ENCODE measurements around the gene NIPSNAP3A.

Gene NIPSNAP3A

GRCh38 chr9:104787306-104788015 lies 40.0 kb downstream of the NIPSNAP3A start:
- no peaks in the 10 kb centered on the region for H3K4me1 ChIP-seq (ENCODE audit: control insufficient read depth, insufficient read depth, low read length)
- no peak overlapping the region for H3K9ac ChIP-seq (ENCODE audit: low read length)
- no peaks in the 10 kb centered on the region for H3K9me3 ChIP-seq (ENCODE audit: control insufficient read depth, insufficient read depth, low read depth, low read length)
- no peak overlapping the region for H3K27ac ChIP-seq (ENCODE audit: low read depth, low read length)
- no peaks in the 10 kb centered on the region for H3K27me3 ChIP-seq (ENCODE audit: control insufficient read depth, insufficient read depth, low read length)
- H3K4me3 ChIP-seq (ENCODE audit: low read depth, low read length): no peak overlapping the region
- H3K36me3 ChIP-seq (ENCODE audit: control insufficient read depth, insufficient read depth, low read length): peaks cover 22% of the 10 kb centered on the region; the same call in 1 of the 2 replicates

DNA sequence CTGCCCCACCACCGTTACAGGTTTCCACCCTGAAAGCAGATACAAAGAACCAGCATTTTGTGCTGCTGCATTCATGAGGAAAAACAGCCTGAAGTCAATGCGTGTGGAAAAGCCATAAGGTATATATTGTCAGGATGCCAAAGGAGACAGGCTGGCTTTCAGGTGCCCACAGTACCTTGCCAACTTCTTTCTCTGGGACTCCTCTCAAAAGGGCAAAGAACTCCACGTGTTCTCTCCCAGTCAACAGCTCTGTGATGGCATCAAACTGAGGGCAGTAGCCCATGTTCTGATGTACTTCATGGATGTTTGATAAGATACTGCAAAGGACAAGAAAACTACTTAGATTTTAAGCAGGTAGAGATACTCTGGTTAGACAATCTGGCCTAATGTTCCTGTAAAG lies 40.8 kb downstream of the NIPSNAP3A start:
- Histone ChIP-seq H3K36me3 (ENCODE audit: control insufficient read depth, insufficient read depth, low read length) (peaks cover 26% of the 10 kb centered on the region; the same call in 1 of the 2 replicates), H3K4me1 (ENCODE audit: control insufficient read depth, insufficient read depth, low read length) (no peaks in the 10 kb centered on the region), H3K27me3 (ENCODE audit: control insufficient read depth, insufficient read depth, low read length) (no peaks in the 10 kb centered on the region), H3K27ac (ENCODE audit: low read depth, low read length) (no peak overlapping the region), H3K9me3 (ENCODE audit: control insufficient read depth, insufficient read depth, low read depth, low read length) (no peaks in the 10 kb centered on the region), H3K9ac (ENCODE audit: low read length) (no peak overlapping the region), H3K4me3 (ENCODE audit: low read depth, low read length) (no peak overlapping the region)

DNA sequence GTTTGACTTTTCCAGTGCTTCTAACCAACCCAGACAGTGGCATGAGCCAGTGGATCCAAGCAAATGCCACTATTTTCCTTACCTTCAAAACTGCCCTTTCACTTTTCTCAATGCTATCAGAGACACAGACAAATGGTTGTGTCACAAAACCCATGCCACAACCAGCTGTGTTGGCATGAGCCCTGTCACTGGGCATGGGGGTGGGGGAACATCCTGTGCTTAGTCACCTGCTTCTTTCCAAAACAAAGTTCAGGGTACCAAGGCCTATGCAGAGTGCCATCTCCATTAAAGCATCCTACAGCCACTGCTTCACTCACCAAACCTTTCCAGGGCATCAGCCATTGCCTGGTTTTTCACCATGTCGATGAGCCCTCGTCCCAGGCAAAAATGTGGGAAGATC lies 46.6 kb downstream of the NIPSNAP3A start:
- Histone ChIP-seq H3K36me3 (ENCODE audit: control insufficient read depth, insufficient read depth, low read length) (peaks cover 32% of the 10 kb centered on the region; the same call in 1 of the 2 replicates), H3K4me3 (ENCODE audit: low read depth, low read length) (no peak overlapping the region), H3K4me1 (ENCODE audit: control insufficient read depth, insufficient read depth, low read length) (no peaks in the 10 kb centered on the region), H3K27ac (ENCODE audit: low read depth, low read length) (no peak overlapping the region), H3K9me3 (ENCODE audit: control insufficient read depth, insufficient read depth, low read depth, low read length) (no peaks in the 10 kb centered on the region), H3K27me3 (ENCODE audit: control insufficient read depth, insufficient read depth, low read length) (no peaks in the 10 kb centered on the region), H3K9ac (ENCODE audit: low read length) (no peak overlapping the region)

GRCh38 chr9:104795082-104795481 lies 47.6 kb downstream of the NIPSNAP3A start:
- Histone ChIP-seq H3K4me1 (ENCODE audit: control insufficient read depth, insufficient read depth, low read length) (no peaks in the 10 kb centered on the region), H3K9ac (ENCODE audit: low read length) (no peak overlapping the region)

GRCh38 chr9:104795857-104796256 lies 48.4 kb downstream of the NIPSNAP3A start:
- Histone ChIP-seq H3K9me3 (ENCODE audit: control insufficient read depth, insufficient read depth, low read depth, low read length) (no peaks in the 10 kb centered on the region), H3K4me1 (ENCODE audit: control insufficient read depth, insufficient read depth, low read length) (no peaks in the 10 kb centered on the region), H3K9ac (ENCODE audit: low read length) (no peak overlapping the region), H3K36me3 (ENCODE audit: control insufficient read depth, insufficient read depth, low read length) (peaks cover 39% of the 10 kb centered on the region; the same call in 1 of the 2 replicates), H3K27me3 (ENCODE audit: control insufficient read depth, insufficient read depth, low read length) (no peaks in the 10 kb centered on the region), H3K4me3 (ENCODE audit: low read depth, low read length) (no peak overlapping the region), H3K27ac (ENCODE audit: low read depth, low read length) (no peak overlapping the region)

More at GRCh38 chr9:104795082-104795481, 47.6 kb downstream of the NIPSNAP3A start:
- Histone ChIP-seq H3K27ac (ENCODE audit: low read depth, low read length) (no peak overlapping the region), H3K9me3 (ENCODE audit: control insufficient read depth, insufficient read depth, low read depth, low read length) (no peaks in the 10 kb centered on the region), H3K4me3 (ENCODE audit: low read depth, low read length) (no peak overlapping the region), H3K27me3 (ENCODE audit: control insufficient read depth, insufficient read depth, low read length) (no peaks in the 10 kb centered on the region), H3K36me3 (ENCODE audit: control insufficient read depth, insufficient read depth, low read length) (peaks cover 32% of the 10 kb centered on the region; the same call in 1 of the 2 replicates)

- Histone ChIP-seq H3K9me3 (ENCODE audit: control insufficient read depth, insufficient read depth, low read depth, low read length) (no peaks in the 10 kb centered on the region), H3K4me1 (ENCODE audit: control insufficient read depth, insufficient read depth, low read length) (no peaks in the 10 kb centered on the region), H3K27me3 (ENCODE audit: control insufficient read depth, insufficient read depth, low read length) (no peaks in the 10 kb centered on the region), H3K36me3 (ENCODE audit: control insufficient read depth, insufficient read depth, low read length) (peaks cover 39% of the 10 kb centered on the region; the same call in 1 of the 2 replicates), H3K4me3 (ENCODE audit: low read depth, low read length) (no peak overlapping the region), H3K27ac (ENCODE audit: low read depth, low read length) (no peak overlapping the region), H3K9ac (ENCODE audit: low read length) (no peak overlapping the region)
Observed at GRCh38 chr9:104798209-104798995, 50.9 kb downstream of the NIPSNAP3A start.

GRCh38 chr9:104800068-104800785 lies 52.7 kb downstream of the NIPSNAP3A start:
- no peak overlapping the region for H3K27ac ChIP-seq (ENCODE audit: low read depth, low read length)
- H3K9ac ChIP-seq (ENCODE audit: low read length): no peak overlapping the region
- H3K4me1 ChIP-seq (ENCODE audit: control insufficient read depth, insufficient read depth, low read length): no peaks in the 10 kb centered on the region
- no peaks in the 10 kb centered on the region for H3K9me3 ChIP-seq (ENCODE audit: control insufficient read depth, insufficient read depth, low read depth, low read length)
- H3K4me3 ChIP-seq (ENCODE audit: low read depth, low read length): no peak overlapping the region
- peaks cover 36% of the 10 kb centered on the region; the same call in 1 of the 2 replicates for H3K36me3 ChIP-seq (ENCODE audit: control insufficient read depth, insufficient read depth, low read length)
- H3K27me3 ChIP-seq (ENCODE audit: control insufficient read depth, insufficient read depth, low read length): no peaks in the 10 kb centered on the region

DNA sequence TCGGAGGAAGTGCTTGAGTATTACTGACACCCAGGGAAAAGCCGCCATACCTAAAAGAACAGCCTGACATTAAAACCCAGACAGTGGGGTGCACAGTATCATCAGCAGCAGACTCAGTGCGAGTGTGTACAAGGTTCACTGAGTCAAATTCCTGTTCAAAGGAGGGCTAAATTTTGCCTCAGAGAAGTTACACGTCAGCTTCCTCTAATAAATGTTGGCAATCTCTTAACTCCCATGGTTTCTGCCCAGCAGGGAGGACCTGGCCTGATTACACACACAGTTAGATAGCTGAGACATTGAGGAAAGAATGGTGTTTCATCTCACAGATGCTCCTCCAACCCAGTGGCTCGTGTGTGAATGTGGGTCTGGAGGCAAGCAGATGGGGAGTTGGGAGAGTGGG lies 54.6 kb downstream of the NIPSNAP3A start:
- H3K36me3 ChIP-seq (ENCODE audit: control insufficient read depth, insufficient read depth, low read length): peaks cover 25% of the 10 kb centered on the region; the same call in 1 of the 2 replicates
- H3K9ac ChIP-seq (ENCODE audit: low read length): no peak overlapping the region
- H3K4me3 ChIP-seq (ENCODE audit: low read depth, low read length): no peak overlapping the region
- H3K27me3 ChIP-seq (ENCODE audit: control insufficient read depth, insufficient read depth, low read length): no peaks in the 10 kb centered on the region
- no peaks in the 10 kb centered on the region for H3K9me3 ChIP-seq (ENCODE audit: control insufficient read depth, insufficient read depth, low read depth, low read length)
- H3K4me1 ChIP-seq (ENCODE audit: control insufficient read depth, insufficient read depth, low read length): no peaks in the 10 kb centered on the region
- no peak overlapping the region for H3K27ac ChIP-seq (ENCODE audit: low read depth, low read length)

DNA sequence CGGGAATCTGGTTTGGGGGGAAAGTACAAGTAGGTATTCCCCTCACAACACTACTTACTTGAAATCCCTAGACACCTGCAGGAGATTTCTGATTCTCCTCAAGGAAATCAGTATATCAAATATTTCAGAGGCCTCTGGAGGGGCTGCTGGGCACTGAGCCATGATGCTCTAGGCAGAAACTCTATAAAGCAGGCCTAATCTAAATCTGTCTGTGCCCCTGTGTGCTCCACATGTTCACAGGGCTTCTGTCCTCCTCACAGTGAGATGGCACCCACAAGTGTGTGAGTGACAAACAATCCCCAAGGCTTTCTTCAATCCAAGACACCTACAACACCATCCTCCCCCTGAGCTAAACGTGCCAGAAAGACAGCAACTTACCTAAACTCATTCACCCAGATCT lies 55.4 kb downstream of the NIPSNAP3A start:
- Histone ChIP-seq H3K4me3 (ENCODE audit: low read depth, low read length) (no peak overlapping the region), H3K4me1 (ENCODE audit: control insufficient read depth, insufficient read depth, low read length) (no peaks in the 10 kb centered on the region), H3K9me3 (ENCODE audit: control insufficient read depth, insufficient read depth, low read depth, low read length) (no peaks in the 10 kb centered on the region), H3K9ac (ENCODE audit: low read length) (no peak overlapping the region), H3K27me3 (ENCODE audit: control insufficient read depth, insufficient read depth, low read length) (no peaks in the 10 kb centered on the region), H3K27ac (ENCODE audit: low read depth, low read length) (no peak overlapping the region), H3K36me3 (ENCODE audit: control insufficient read depth, insufficient read depth, low read length) (peaks cover 21% of the 10 kb centered on the region; the same call in 1 of the 2 replicates)

GRCh38 chr9:104805441-104805840 lies 58.0 kb downstream of the NIPSNAP3A start:
- Histone ChIP-seq H3K4me3 (ENCODE audit: low read depth, low read length) (no peak overlapping the region), H3K9me3 (ENCODE audit: control insufficient read depth, insufficient read depth, low read depth, low read length) (no peaks in the 10 kb centered on the region), H3K4me1 (ENCODE audit: control insufficient read depth, insufficient read depth, low read length) (no peaks in the 10 kb centered on the region), H3K36me3 (ENCODE audit: control insufficient read depth, insufficient read depth, low read length) (peaks cover 10% of the 10 kb centered on the region; the same call in 1 of the 2 replicates), H3K9ac (ENCODE audit: low read length) (no peak overlapping the region), H3K27me3 (ENCODE audit: control insufficient read depth, insufficient read depth, low read length) (no peaks in the 10 kb centered on the region), H3K27ac (ENCODE audit: low read depth, low read length) (no peak overlapping the region)

Data from HUES6 (cell line).